AG04450 (cell line): ENCODE data around the gene TMEM9. TPM values are rescaled to one million over a fixed set of nuclear protein-coding genes. Genes with fewer than 3 reads are reported as not detected.

Source experiments
- CTCF ChIA-PET: fragments of 300-600, 350-600 bp; formaldehyde crosslinking; extraction: SDS; loops from one replicate; lab custom pipeline; 2022; ENCODE audit warnings: antibody characterized with exemption, inconsistent platforms; lab: Charles Lee
- POLR2A ChIA-PET: fragments of 350-600 bp; formaldehyde crosslinking; extraction: SDS; loops from one replicate; lab custom pipeline; 2021; ENCODE audit warnings: antibody characterized with exemption, inconsistent platforms; lab: Yijun Ruan, JAX
- DNase-seq: peaks from one replicate; pipeline ENCODE4 v3.0.0-alpha.2; 2011; ENCODE audit warnings: low read depth, low spot score
- H3K27ac ChIP-seq: one replicate; pipeline ENCODE4 v1.5.1; 2012; ENCODE audit warnings: low read depth, low read length, control low read depth
- H3K27me3 ChIP-seq: one replicate; pipeline ENCODE4 v1.6.0; 2012; ENCODE audit warnings: low read length; ENCODE audit not compliant: control insufficient read depth, insufficient read depth
- H3K4me3 ChIP-seq: 2 replicates; pipeline ENCODE4 v1.5.1; 2011; ENCODE audit warnings: mild to moderate bottlenecking, low read depth, low read length, control low read depth
- H3K9me3 ChIP-seq: 2 replicates; pipeline ENCODE4 v1.5.1; 2012; ENCODE audit warnings: low read length; ENCODE audit not compliant: control insufficient read depth, insufficient read depth
- CTCF ChIP-seq: IDR thresholded peaks from 2 replicates; pipeline ENCODE4 v1.5.1; 2011; ENCODE audit warnings: low read depth, low read length, control low read depth, inconsistent platforms
- polyA plus RNA-seq: library from polyadenylated mRNA; depleted of rRNA; stranded (reverse); fragments of >200 nt; gene quantifications from 2 replicates; pipeline ENCODE4 v1.2.3, GENCODE V29; 2011

TMEM9 gene
- polyA plus RNA-seq, 1 experiment = 81.7 TPM

- no peak for TF ChIP-seq CTCF
- Histone ChIP-seq H3K9me3 (no peaks in the 10 kb centered on the region), H3K4me3 (no peak overlapping the region), H3K27me3 (peaks cover 20% of the 10 kb centered on the region), H3K27ac (no peak overlapping the region)
- no peak for DNase-seq
- ChIA-PET CTCF (interaction anchor here (1.2 kb wide), 1 partner anchor 9 kb away, joined by 3 read pairs; no protein-coding TSS in a partner anchor), POLR2A (no interaction called here)
Measured at GRCh38 chr1:201156819-201157218, 2.5 kb upstream of the TMEM9 start.

- Histone ChIP-seq H3K27me3 (peaks cover 20% of the 10 kb centered on the region), H3K4me3 (no peak overlapping the region), H3K9me3 (no peaks in the 10 kb centered on the region), H3K27ac (no peak overlapping the region)
- DNase-seq = no peak
- POLR2A ChIA-PET = no interaction called here
- no peak for TF ChIP-seq CTCF
- CTCF ChIA-PET = no interaction called here
Measured at GRCh38 chr1:201156346-201156745, 2.1 kb upstream of the TMEM9 start.

DNA sequence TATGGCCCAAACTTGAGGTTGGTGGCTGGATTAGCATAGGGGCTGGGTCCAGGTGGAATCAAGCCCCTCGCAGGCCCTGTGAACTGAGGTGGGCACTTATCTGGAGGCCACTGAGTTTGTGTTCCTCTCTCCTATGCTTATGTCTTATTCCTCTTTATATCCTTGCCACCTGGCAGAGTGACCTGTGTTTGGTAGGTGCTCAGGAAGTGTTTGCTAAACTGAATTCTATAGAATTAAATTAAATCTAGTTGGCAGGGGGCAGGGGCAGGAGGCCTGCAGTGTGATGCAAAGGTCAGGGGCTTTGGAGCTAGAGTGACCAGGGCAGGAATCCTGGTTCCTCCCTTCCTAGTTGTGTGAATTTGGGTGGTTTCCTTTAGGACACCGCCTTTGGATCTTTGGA, 1.1 kb upstream of the TMEM9 start:
- Histone ChIP-seq H3K4me3 (no peak overlapping the region), H3K9me3 (no peaks in the 10 kb centered on the region), H3K27ac (no peak overlapping the region), H3K27me3 (peaks cover 20% of the 10 kb centered on the region)
- POLR2A ChIA-PET = no interaction called here
- no peak for DNase-seq
- TF ChIP-seq CTCF = no peak
- CTCF ChIA-PET = interaction anchor here (0.6 to 1.9 kb wide), 2 partner anchors 36 to 281 kb away, joined by 3 to 6 read pairs; no protein-coding TSS in a partner anchor

- POLR2A ChIA-PET = interaction anchor here (0.9 to 1.0 kb wide), 2 partner anchors 13 to 16 kb away, joined by 3 to 4 read pairs; no protein-coding TSS in a partner anchor
- CTCF ChIA-PET = interaction anchor here (1.1 to 1.9 kb wide), 2 partner anchors 31 to 34 kb away, joined by 3 to 6 read pairs; no protein-coding TSS in a partner anchor
- DNase-seq = no peak
- Histone ChIP-seq H3K4me3 (peak overlapping the region; percentile 78), H3K9me3 (no peaks in the 10 kb centered on the region), H3K27ac (peak overlapping the region; percentile 11), H3K27me3 (peaks cover 14% of the 10 kb centered on the region)
- TF ChIP-seq CTCF = no peak
Measured at GRCh38 chr1:201153474-201154388, 543 bp downstream of the TMEM9 start.

GRCh38 chr1:201149400-201149799, 4.9 kb downstream of the TMEM9 start:
- ChIA-PET CTCF (interaction anchor here (1.2 to 2.8 kb wide), 2 partner anchors 9 to 12 kb away, joined by 4 to 8 read pairs; no protein-coding TSS in a partner anchor), POLR2A (interaction anchor here (0.9 kb wide), 1 partner anchor 18 kb away, joined by 3 read pairs; no protein-coding TSS in a partner anchor)
- no peak overlapping the region for H3K27ac ChIP-seq
- no peaks in the 10 kb centered on the region for H3K27me3 ChIP-seq
- no peaks in the 10 kb centered on the region for H3K9me3 ChIP-seq
- TF ChIP-seq CTCF = peak; percentile 41
- no peak overlapping the region for H3K4me3 ChIP-seq
- DNase-seq = no peak
